GM19468 (cell line): ENCODE data around the gene SMCP.

ENCODE experiments used
- ATAC-seq: cut with Tn5 transposase; IDR thresholded peaks from one replicate; pipeline ENCODE4 v1.9.1; 2021; ENCODE audit warnings: mild to moderate bottlenecking, moderate library complexity, moderate number of reproducible peaks; ENCODE audit not compliant: unreplicated experiment; ENCODE audit errors: extremely low read depth

SMCP gene

DNA sequence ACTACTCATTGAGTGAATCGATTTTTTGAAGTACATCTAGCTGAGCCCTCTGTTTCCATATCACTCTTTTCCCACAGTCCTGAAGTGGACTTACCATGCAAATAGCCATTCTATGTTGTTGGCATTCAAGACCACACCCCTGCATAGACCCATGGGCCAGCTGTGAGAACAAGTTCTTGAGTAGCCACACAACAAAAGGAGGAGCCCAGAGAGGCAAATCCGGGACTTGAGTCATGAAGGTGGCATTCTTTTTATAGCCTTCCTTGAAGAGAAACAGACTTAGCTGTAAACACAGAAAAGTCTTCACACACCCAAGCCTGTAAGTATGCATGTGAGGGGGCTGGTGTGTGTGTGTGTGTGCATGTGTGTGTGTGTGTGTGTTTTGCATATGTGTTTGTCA is 55.1 kb downstream of the SMCP start:
- no peak for ATAC-seq
